ENCODE measurements around the gene SUSD3. TPM values are rescaled to one million over a fixed set of nuclear protein-coding genes. Genes with fewer than 3 reads are reported as not detected.
A peak's percentile ranks its signal among the peaks of the same experiment; 100 is the strongest.

SUSD3 gene
- polyA plus RNA-seq, 6 donors from 2014 or later, result 35.3 to 70.1 (median 52.5) TPM

DNA sequence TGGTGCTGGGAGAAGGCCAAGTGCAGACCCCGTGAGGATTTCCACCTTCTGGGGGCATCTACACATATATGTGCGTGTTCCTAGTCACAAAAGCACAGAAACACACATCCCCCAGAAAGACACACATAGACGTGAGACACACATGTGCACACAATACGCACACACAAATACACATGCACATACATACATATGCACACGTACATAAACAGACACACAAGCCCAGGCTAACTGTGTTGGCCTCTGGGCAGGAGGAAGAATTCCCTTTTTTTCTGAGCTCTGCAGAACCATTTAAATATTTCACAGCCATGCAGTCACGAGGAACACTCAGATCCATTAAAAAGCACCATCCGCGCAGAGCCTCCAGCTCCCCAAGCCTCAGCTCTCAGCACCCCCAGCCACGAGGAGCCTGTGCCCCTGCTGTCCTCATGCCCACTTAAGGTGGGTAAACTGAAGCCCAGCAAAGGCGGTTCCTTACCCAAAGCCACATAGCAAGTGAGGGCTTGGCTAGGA lies 70.3 kb downstream of the SUSD3 start:
- ATAC-seq (ENCODE audit: low read depth in 2 of 2) (no peak), DNase-seq (no peak)
- H3K4me3 Mint-ChIP-seq, result peak overlapping the region in 1 of 8 donors; percentile 1
- H3K27ac Mint-ChIP-seq, result peak overlapping the region in 2 of 6 donors; percentile 0 to 73
- H3K9me3 Mint-ChIP-seq, result no peaks in the 10 kb centered on the region
- peaks cover 0 to 11% (median 0%) of the 10 kb centered on the region in 3 donors for H3K27me3 Mint-ChIP-seq
- H3K36me3 Mint-ChIP-seq, result no peaks in the 10 kb centered on the region
- H3K4me1 Mint-ChIP-seq, result peaks cover 28 to 42% (median 30%) of the 10 kb centered on the region in 3 donors

DNA sequence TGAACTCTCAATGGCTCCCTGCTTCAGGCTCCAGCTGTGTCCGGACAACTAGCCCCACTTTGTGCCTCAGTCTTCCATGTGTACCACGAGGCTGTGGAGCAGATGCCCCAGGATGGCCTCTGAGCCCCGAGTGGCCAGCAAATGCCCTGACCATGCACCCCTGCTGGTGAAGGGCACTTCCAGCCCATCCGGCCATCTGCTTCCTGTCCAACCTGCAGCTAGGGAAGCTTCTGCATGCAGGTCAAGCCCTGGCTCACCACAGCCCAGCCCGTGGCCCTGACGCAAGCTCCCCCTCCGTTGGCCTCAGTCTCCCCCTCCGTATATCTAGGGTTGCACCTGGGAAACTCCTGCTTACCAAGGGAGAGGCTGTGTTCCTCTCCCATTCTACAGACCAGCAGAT lies 70.8 kb downstream of the SUSD3 start:
- Mint-ChIP-seq H3K4me1 (peaks cover 28 to 42% (median 30%) of the 10 kb centered on the region in 3 donors), H3K4me3 (no peak overlapping the region), H3K27me3 (peaks cover 0 to 11% (median 0%) of the 10 kb centered on the region in 3 donors), H3K27ac (peak overlapping the region in 1 of 6 donors; percentile 11), H3K36me3 (no peaks in the 10 kb centered on the region), H3K9me3 (no peaks in the 10 kb centered on the region)
- ATAC-seq (ENCODE audit: low read depth in 2 of 2) (no peak), DNase-seq (no peak)

DNA sequence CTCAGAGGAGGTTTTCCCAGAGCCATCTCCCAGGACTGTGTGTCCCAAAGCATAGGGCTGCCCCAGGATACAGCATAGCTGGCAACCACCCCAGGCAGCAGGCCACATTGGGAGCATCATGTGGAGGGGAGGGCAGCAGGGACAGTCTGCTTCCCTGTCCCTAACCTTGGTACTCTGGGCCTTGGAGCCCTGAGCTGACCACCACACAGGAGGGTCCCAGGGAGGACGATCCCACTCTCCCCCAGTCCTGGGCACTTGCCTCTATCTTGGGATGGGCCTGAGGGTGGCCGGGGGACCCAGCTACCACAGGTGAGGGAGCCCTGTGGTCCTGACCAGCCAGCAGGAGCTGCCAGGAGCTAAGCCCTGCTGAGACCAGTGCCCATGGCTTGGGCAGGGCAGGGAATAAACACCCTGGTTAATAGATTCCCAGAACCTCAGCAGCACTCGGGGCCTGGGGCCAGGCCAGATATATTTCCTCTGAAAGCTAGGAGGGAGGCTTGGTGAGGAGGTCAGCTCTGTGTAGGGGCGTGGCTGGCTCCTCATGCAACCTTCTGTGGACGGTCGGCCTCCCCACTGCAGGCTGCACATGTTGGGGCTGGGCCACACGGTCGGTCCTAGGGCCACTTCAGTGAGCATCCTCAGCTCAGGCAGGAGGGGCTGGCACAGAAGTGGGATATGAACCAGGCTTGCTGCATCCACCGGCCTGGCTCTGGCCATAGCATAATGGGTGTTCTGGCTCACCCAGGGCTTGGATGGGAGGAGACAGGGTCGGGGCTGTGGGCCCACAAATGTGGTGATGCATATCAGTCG lies 71.4 kb downstream of the SUSD3 start:
- H3K9me3 Mint-ChIP-seq, result no peaks in the 10 kb centered on the region
- peaks cover 33 to 48% (median 35%) of the 10 kb centered on the region in 3 donors for H3K4me1 Mint-ChIP-seq
- ATAC-seq (ENCODE audit: low read depth in 2 of 2) (no peak), DNase-seq (no peak)
- peak overlapping the region in 2 of 6 donors; percentile 51 to 96 for H3K27ac Mint-ChIP-seq
- peaks cover 0 to 15% (median 0%) of the 10 kb centered on the region in 3 donors for H3K27me3 Mint-ChIP-seq
- H3K36me3 Mint-ChIP-seq, result no peaks in the 10 kb centered on the region
- peak overlapping the region in 1 of 8 donors; percentile 54 for H3K4me3 Mint-ChIP-seq

DNA sequence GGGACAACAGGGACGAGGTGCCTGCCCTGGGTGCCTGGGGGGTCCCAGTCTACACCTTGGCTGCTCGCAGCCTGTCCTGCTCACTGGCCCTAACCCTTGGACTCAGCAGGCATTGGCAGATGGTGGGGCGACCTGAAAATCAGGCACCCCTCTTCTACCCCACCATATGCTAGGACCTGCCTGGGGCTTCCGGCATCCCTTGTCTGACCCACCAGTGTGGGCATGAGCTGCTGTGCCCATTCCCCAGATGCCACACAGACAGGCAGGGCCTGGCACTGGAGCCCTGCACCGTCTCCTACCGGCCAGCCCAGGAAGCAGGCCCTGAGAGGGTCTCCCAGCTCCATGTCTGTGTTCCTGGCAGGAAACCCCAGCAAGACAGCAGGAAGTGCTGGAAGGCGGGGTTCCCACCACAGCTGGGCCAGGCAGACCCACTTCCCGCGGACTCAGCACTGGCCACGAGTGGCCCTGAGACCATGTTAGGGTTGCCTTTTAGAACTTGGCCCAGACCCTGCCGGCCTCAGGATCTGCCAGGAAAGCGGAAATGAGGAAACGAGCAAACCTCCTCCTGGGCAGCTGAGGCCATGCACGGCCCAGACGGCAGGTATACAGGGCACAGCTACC lies 72.5 kb downstream of the SUSD3 start:
- ATAC-seq (ENCODE audit: low read depth in 2 of 2) (no peak), DNase-seq (no peak)
- Mint-ChIP-seq H3K27ac (peak overlapping the region in 2 of 6 donors; percentile 36 to 96), H3K27me3 (peaks cover 0 to 16% (median 0%) of the 10 kb centered on the region in 3 donors), H3K36me3 (no peaks in the 10 kb centered on the region), H3K4me3 (peak overlapping the region in 1 of 8 donors; percentile 88), H3K9me3 (no peaks in the 10 kb centered on the region), H3K4me1 (peaks cover 35 to 50% (median 35%) of the 10 kb centered on the region in 3 donors)

DNA sequence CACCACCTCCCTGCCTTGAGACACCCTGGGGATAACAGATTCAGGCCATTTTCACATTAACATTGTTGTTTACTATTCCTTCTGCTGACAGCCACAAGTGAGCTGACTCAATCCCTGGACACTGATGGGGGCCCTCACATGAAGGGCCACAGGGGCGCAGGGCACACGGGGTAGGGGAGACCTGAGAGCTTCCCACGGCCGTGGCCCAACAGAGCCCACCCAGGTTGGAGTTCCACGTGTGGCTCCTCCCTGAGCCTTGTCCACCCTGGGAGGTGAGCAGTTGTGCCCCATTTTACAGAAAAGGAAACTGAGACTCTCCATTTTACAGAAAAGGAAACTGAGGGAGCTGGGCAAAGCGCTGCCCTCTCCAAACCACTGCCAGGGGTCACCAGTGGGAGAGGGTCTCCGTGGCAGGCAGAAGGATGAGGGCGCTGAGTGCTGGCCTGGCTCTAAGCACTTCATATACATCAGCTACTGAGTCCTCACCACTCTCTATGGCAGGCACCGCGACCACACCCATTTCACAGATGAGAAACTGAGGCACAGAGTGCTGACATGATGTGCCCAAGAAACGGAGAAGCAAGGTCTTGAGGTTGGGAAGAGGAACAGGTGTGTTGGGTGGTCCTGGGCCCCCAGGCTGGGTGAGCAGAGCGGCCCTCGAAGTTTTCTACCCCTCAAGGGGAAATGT lies 73.2 kb downstream of the SUSD3 start:
- DNase-seq (no peak), ATAC-seq (ENCODE audit: low read depth in 2 of 2) (no peak)
- Mint-ChIP-seq H3K27me3 (peaks cover 0 to 16% (median 0%) of the 10 kb centered on the region in 3 donors), H3K27ac (peak overlapping the region in 5 of 6 donors; percentile 80 to 96 (median 90)), H3K4me3 (peak overlapping the region in 4 of 8 donors; percentile 66 to 88 (median 75)), H3K4me1 (peaks cover 30 to 55% (median 40%) of the 10 kb centered on the region in 3 donors), H3K36me3 (no peaks in the 10 kb centered on the region), H3K9me3 (no peaks in the 10 kb centered on the region)

DNA sequence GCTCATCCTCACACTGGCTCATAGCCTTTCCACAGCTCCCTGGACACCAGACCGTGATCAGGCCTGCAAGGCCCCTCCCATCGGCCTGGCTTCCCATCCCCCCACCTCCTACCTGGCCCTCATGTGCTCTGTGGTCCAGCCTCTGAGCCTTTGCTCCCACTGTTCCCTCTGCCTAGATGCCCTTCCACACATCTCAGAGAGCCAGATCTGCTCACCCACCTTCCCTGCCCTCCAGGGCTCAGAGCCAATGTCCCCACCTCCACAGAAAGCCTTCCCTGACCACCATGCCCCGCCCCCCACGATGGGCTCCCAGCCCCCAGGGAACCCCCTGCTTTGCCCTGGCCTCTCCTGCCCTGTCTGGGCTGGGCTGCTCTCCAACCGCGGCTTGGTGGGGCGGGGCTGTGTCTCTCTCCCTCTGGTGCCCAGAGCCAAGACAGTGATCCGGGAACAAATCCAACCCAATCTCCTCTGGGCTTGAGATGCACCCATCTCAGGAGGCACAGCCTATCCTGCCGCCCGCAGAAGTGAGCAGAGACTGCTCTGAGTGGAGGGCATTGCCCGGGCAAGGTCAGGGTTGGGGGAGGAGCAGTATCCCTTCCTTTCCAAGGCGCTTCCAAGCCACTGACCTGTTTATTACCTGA lies 73.9 kb downstream of the SUSD3 start:
- no peak for ATAC-seq (ENCODE audit: low read depth in 2 of 2)
- peak overlapping the region in 6 of 8 donors; percentile 32 to 90 (median 84) for H3K4me3 Mint-ChIP-seq
- no peaks in the 10 kb centered on the region for H3K36me3 Mint-ChIP-seq
- DNase-seq, result no peak
- peak overlapping the region in 5 of 6 donors; percentile 69 to 100 (median 96) for H3K27ac Mint-ChIP-seq
- peaks cover 0 to 16% (median 0%) of the 10 kb centered on the region in 3 donors for H3K27me3 Mint-ChIP-seq
- H3K9me3 Mint-ChIP-seq, result no peaks in the 10 kb centered on the region
- peaks cover 25 to 53% (median 39%) of the 10 kb centered on the region in 3 donors for H3K4me1 Mint-ChIP-seq

DNA sequence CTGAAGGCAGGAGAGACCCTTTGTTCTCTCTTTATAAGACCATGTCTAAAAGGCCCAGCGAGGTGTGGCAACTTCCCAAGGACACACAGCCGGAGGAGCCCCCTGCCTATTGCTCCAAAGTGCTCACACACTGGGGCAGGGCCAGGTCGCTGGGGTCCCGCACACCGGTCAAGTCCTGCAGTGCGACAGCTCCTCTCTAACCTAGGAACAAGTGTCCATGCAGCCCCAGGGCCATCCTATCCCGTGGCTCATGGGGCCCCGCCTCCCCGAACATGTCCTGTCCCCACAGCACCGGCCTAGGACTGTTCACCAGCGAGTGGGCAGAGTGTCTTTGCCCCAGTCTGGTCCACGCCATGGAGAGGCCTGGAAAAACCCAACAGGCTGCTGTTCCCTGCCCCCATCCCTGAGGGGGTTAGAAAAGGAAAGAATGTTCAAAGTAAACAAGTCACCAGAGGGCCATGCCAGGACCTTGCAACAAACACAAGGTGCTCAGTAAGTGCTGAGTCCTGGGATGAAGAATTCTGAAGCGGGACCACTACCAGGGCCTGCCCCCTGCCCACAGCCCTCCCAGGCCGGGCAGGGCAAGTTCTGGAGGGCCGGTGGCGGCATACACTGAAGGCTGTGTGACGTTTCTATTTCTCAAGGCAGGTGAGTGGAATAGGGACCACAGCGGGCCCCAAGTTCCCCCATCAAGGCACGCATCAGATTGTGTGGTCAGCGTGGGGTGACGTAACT lies 74.6 kb downstream of the SUSD3 start:
- peaks cover 0 to 16% (median 0%) of the 10 kb centered on the region in 3 donors for H3K27me3 Mint-ChIP-seq
- H3K4me1 Mint-ChIP-seq, result peaks cover 28 to 53% (median 41%) of the 10 kb centered on the region in 3 donors
- H3K36me3 Mint-ChIP-seq, result no peaks in the 10 kb centered on the region
- DNase-seq (peak; percentile 55), ATAC-seq (ENCODE audit: low read depth in 2 of 2) (peak; percentile 30 to 49)
- peaks cover 0 to 3% (median 0%) of the 10 kb centered on the region in 7 donors for H3K9me3 Mint-ChIP-seq
- H3K4me3 Mint-ChIP-seq, result peak overlapping the region; percentile 68 to 92 (median 88)
- H3K27ac Mint-ChIP-seq, result peak overlapping the region; percentile 63 to 100 (median 94)

DNA sequence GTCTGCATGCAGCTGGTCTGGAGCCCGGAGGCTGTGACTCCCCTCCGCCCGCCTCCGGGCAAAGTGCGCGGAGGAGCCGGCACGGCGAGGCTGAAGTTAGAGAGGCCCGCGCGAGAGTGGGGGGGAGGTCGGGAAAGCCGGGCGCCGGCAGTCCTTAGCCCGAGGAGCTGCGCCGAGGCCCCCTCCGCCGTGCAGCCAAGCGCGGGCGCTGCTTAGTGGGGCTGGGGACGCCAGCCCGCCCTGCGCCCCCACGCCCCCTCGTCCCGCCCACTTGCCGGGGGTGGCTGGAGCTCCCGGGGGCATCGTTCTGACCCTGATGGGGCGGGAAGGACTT lies 75.1 kb downstream of the SUSD3 start:
- no peak for DNase-seq
- Mint-ChIP-seq H3K27me3 (peaks cover 0 to 16% (median 0%) of the 10 kb centered on the region in 3 donors), H3K4me3 (peak overlapping the region; percentile 80 to 92 (median 88)), H3K4me1 (peaks cover 30 to 53% (median 43%) of the 10 kb centered on the region in 3 donors), H3K9me3 (peaks cover 0 to 4% (median 3%) of the 10 kb centered on the region in 7 donors), H3K27ac (peak overlapping the region; percentile 63 to 100 (median 94)), H3K36me3 (no peaks in the 10 kb centered on the region)
- no peak for ATAC-seq (ENCODE audit: low read depth in 2 of 2)

DNA sequence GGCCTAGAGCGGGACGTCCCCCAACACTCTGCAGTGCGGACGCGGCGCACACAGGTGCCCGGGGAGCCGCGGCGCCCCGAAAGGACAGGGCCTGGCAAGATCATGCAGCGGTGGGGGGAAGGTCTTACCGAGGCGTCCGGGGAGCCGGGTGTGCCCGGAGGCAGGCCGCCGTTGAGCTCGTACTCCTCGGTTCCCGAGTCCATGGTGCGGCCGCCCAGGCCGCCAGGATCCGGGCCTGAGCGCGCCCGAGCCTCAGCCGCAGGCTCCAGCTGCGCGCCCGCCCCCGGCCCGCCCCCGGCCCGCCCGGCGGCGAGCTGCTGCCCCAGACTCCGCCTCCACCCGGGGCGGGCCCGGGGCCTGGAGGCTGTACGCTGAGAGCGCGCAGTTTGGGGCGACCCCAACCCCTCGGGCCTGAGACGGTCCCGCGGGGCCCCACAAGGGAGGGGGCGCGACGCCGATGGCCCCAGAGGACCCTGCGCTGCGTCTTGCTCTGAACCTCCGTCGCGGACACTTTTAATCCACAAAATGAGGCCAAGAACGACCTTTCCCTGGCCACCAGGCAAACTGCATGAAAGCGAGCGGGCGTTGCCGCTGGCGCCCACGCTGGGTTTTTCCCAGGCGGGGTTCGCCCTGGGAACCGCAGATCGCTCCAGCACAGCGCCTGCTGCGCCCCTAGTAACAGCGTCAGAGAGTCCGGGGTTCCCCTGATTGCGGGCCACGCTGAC lies 75.7 kb downstream of the SUSD3 start, which contains the start of gene NINJ1:
NINJ1 (minus strand) TSS at position 237 of the 725 bp plus-strand sequence; CDS start at position 203, 34 bp downstream.
- Mint-ChIP-seq H3K27me3 (peaks cover 0 to 17% (median 0%) of the 10 kb centered on the region in 3 donors), H3K4me3 (peak within 1 kb of the TSS; percentile 85 to 92 (median 88)), H3K36me3 (peaks cover 0 to 2% of the 10 kb centered on the region in 2 donors), H3K27ac (peak within 1 kb of the TSS; percentile 95 to 100 (median 97)), H3K4me1 (peaks cover 32 to 53% (median 44%) of the 10 kb centered on the region in 3 donors), H3K9me3 (peaks cover 0 to 4% (median 3%) of the 10 kb centered on the region in 7 donors)
- DNase-seq (peak; percentile 82), ATAC-seq (ENCODE audit: low read depth in 2 of 2) (peak; percentile 73 to 80)
